IPS-11a (cell line): Measurements from ENCODE around the gene INPP5A.

Experiments
- H3K4me3 ChIP-seq: one replicate; pipeline ENCODE4 v1.5.1; 2013; ENCODE audit warnings: low read depth, low read length, control low read depth

Gene INPP5A

DNA sequence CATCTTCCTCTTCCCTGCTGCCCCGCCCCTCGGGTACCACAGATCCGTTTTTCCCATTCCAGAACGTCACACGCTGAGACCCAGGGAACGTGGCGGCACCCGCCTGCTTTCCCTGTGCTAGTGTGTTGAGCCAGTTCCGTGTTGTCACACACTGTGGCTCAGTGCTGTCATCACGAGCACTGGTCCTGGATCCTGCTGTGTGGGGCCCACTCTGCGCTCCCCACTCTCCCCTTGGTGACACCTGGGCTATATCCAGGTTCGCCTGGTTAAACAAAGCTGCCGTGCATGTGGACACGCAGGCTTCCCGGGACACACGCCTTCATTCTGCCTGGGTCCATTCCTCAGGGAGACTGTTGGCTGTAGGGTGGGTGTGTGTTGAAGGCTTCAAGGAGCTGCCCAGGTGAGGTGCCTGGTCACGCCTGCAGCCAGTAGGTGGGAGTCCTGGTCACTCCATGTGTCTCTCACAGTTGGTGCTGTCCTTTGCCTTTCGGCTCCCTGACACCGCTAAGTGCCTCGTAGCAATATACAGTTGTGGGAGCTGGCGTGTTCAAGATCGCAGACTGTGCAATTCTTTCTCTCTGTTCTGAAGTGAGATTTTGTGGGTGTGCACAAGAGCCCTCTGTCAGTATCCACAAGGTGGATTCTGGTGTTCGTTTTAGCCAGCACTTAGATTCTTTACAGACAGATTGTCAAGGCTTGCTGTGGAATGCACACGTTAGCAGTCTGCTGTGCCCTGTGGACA is 88.6 kb downstream of the INPP5A start:
- no peak overlapping the region for H3K4me3 ChIP-seq

DNA sequence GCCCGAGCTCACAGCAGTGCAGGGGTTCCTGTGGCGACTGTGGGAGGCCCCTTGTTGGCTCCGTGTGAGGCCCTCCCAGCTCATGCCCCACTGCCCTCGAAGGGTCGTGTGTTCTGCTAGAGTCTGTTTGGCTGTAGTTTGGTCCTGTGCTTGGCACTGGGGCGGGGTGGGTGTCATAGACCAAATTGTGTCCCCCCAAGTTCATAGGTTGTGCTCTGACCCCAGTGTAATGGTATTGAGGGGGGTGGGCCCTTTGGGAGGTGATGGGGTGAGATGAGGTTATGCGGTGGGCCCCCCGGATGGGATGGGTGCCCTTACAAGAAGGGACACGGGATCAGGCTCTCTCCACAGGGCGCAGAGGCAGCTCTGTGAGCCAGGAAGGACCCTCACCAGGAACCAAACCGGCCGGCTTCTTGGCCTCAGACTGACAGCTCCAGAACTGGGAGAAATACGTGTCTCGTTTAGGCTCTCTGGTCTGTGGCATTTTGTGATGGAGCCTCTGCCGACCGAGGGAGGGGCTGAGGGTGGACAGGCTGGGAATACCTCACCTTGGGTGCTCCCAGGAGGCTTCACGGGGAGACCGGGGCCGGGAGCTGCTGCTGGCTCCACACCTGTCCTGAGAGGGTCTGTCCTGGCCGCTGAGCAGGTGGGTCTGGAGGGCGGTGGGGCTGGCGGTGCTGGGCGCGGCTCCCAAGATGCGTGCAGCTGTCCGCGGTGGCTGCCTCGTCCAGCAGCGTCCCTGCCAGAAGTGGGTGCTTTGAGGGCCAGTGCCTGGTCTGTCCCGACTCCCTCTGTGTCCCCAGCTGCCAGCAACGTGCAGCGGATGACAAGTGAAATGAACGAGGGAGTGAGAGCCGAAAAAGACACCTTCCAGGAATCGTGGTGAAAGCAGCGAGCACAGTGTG is 89.4 kb downstream of the INPP5A start:
- no peak overlapping the region for H3K4me3 ChIP-seq

DNA sequence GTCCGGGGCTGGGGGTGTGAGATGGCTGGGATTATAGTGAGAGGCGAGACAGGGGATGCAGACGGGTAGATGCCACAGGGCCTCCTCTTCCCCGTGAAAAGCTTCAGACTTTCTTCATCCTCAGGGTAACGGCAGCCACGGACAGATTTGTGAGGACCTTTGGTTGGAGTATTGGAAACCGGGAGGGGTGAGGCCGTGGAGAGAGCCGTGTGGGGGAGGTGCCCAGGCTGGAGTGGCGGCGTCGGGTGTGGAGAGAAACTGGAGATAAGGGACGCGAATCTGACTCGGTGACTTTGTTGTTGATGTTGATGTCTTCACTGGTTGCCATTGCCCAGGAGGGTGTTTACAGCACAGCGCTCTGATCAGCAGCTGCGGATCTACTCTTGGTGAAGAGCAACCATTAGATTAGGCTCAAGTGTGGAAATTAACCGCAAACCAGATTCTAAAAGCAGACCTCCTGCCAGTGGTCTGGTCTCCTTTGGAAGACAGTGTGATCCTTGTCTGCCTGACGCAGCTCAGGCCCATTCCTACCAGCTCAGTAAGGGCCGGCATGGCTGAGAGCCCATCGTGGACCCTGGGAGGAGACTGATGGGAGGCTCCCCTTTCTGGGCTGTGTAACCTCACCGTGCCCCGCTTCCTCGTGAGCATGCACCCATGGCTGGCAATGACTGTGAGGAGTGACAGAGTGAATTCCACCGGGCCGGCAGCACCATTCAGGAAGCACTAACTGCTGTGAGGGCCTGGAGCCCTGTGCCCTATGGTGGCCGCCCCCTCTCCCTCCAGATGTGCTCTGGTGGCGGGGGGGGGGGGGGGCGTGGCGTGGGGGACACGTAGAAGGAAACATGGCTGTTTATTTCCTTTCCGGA is 90.3 kb downstream of the INPP5A start:
- H3K4me3 ChIP-seq: no peak overlapping the region

DNA sequence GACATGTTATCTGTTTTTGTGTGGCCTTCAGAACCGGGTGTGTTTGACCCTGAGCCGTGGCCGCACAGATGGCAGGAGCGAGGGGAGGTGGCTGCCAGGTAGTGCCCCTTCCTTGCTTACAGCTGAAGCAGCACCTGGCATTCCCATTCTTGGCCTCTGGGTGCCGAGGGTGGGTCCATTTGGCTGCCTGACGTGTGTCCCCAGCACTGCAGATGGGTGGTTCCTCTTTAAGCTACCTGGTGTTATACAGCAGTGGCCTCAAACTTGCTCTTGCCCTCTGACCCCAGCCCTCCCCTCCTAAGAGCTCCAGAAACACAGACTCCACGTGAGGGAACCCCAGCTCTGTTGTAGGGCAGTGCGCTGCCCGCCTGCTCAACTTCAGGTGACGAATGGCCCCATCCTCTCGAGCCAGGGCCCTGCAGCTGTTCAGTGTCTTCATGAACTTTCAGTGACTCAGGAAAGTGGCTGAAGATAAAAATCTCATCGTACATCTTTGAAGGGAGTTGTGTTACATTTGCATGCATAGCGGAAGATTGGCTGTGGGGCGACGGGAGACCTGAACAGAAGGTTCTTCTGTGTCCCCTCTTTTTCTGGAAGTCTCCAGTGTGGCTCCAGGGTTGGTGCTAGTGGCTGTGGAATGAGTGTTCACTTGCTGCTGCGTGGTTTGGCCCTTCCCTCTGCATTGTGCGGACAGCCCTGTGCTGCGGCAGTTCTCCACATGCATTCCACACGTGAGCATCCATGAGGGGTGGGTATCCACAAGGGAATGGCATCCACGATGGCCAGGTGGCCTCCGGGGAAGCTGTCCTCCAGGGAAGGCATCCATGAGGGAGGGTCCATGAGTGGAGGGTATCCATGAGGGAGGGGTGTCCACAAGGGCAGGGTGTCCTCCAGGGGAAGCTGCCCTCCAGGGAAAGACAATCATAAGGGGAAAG is 91.6 kb downstream of the INPP5A start:
- no peak overlapping the region for H3K4me3 ChIP-seq

DNA sequence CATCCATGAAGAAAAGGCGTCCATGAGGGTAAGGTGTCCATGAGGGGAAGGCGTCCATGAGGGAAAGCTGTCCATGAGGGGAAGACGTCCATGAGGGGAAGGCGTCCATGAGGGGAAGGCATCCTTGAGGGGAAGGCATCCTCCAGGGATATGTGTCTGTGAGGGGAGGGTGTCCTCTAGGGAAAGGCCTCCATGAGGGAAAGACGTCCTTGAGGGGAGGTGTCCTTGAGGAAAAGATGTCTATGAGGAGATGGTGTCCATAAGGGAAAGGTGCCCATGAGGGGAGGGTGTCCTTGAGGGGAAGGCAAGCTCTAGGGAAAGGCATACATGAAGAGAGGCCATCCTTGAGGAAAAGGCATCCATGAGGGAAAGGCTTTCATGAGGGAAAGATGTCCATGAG is 92.6 kb downstream of the INPP5A start:
- H3K4me3 ChIP-seq: no peak overlapping the region

DNA sequence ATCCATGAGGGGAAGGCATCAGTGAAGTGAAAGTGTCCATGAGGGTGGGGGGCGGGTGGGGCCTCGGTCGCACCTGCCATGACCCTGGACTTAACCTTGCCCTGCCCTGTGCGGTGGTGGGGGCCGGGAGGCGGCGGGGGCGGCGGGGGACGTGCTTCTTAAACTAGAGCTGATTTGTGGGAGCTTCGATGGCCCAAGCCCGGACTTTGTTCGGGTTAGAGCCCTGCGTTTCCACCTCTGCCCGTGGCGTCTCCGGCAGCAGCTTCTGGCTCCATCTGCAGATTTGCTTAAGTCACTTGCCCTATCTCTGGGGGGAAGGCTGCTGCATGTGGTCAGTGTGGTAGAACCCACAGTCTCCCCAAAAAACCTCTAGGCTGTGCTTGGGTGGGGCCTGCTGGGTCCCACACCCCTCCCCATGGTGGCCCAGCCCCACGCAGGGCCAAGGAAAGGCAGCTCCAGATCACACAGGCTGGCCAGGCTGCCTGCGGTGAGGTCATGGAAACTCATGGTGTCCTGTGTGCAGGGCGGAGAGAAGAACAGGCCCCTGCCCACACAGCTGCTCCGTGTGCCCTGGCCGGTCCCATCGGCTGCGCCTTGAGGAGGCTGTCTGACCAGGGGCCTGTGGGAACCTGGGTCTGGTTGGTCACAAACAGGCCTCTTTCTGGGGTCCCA is 93.2 kb downstream of the INPP5A start:
- H3K4me3 ChIP-seq: no peak overlapping the region

DNA sequence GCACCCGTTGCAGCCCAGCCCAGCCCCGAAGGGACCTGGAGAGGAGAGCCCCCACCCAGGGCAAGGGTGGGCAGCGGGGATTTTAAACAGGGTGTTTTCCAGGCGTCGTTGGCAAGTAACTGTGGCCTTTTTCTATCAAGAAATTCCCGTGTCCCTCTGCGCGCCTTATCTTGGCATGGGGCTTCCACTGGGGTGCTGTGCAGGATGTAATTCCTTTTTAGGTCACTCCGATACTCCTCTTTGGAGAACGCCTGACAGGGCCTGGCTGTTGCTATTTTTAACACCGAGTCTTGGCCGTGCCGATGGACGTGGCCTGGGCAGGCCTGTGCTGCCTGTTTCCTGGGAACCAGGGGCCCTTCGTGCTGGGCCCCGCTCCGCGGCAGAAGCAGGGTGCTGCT is 93.8 kb downstream of the INPP5A start:
- H3K4me3 ChIP-seq: no peak overlapping the region

DNA sequence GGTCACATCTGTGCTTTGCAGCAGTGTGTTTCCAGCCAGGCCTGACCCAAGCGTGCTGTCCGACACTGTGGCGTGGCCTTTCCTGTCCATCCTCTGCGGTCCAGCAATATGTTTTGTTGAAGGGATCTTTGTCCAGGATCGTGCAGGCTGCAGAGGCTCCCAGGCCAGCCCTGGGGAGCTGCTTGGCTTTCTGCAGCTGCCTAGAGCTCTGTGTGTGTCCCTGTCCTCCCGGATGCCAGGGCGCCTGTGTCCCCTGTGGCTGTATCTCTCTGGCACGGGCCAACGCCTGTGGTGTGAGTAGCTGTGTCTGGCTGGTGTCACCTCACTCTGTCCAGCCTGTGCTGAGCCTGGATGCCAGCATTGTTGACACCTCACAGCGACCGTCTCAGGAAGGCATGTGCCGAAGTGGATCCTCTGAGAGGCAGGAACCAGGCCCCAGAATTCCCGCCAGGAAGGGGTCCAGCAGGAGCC is 94.5 kb downstream of the INPP5A start:
- no peak overlapping the region for H3K4me3 ChIP-seq

DNA sequence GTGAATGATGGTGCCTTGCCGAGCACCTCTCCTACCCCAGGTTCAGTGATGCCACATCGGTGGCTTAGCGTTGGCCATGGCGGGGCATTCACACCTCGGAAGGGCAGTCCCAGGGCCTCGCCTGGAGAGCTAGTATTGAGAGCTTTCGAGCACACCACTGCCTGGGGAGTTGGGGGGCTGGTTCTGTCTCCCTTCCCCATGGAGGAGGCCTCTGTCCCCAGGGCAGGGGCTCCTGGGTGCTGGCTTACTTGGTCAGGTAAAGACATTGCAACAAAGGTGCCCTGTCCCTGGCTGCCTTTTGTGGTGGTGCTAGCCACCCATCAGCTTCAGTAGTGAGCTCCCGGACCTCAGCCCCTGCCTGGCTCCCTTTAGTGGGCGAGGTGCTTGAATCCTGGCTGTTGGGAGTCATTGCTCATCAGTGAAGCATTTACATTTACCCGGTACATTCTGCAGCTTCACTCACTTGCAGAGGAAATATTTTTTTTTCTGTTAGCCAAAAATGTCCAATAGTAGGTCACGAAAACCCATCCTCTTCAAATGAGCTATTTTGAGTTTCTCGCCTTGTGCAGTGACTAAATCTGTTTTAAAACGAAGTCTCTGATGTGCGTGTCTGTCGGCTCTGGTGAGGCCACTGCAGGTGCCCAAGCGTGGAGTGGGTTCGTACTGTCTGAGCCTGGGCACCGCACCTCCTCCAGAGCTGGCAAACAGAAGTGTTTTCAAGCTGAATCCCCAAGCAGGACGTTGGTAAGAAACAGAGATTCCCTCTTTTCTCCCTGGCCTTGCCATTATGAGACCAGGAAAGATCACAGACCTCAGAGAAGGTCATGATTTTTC is 95.5 kb downstream of the INPP5A start:
- no peak overlapping the region for H3K4me3 ChIP-seq

DNA sequence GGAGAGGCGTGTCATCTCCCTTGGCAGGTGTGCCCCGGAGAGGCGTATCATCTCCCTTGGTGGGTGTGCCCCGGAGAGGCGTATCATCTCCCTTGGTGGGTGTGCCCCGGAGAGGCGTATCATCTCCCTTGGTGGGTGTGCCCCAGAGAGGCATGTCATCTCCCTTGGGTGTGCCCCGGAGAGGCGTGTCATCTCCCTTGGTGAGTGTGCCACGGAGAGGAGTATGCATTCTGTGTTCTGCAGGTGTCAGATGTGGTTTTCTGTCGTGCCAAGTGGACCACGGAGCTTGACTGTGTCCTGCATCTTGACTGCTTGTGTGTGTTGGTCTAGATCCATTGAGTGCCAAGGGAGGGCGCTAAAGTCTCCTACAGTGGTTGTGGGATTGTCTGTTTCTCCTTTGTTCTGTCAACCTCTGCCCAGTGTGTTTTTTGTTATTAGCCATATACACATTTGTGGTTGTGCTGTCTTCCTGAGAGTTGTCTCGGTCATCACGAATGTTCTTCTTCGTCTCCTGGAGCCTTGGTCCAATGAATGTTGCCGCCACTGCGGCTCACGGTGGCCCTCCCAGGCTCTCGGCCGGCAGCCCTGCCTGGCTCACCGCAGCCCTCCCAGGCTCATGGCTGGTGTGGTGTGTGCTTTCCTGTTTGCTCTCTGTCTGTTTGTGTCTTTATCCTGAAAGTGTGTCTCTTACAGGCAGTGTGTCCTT is 96.8 kb downstream of the INPP5A start:
- no peak overlapping the region for H3K4me3 ChIP-seq

DNA sequence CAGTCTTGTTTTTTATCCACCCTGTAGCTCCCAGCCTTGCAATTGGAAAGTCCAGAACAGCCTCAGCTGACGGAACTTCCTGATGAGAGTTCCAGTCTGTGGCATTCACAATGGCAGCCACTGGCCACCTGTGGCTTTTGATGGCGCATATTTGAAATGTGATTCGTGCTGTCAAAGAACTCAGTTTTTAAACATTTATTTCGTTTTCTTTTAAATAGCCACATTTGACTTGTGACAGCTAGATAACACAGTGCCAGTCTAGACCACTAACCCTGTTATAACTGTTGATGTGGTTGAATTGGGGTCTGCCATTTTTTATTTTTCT is 97.3 kb downstream of the INPP5A start:
- H3K4me3 ChIP-seq: no peak overlapping the region

DNA sequence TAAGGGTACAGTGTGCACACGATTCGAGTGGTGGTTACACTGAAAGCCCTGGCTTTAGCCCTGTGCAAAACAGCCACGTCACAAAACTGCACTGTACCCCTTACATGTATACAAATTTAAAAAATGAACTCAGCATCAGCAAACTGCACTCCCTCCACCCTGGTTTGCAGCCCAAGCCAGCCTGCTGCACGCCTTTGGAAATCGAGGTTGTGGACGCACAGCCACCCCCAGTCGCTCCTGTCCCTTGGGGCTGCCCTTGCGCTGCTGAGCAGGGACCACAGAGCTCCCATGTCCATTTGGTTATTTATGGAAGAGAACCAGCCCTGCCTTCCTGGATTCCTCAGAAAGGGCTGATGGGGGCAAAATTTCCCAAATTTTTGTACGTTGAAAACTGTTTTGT is 98.8 kb downstream of the INPP5A start:
- no peak overlapping the region for H3K4me3 ChIP-seq

DNA sequence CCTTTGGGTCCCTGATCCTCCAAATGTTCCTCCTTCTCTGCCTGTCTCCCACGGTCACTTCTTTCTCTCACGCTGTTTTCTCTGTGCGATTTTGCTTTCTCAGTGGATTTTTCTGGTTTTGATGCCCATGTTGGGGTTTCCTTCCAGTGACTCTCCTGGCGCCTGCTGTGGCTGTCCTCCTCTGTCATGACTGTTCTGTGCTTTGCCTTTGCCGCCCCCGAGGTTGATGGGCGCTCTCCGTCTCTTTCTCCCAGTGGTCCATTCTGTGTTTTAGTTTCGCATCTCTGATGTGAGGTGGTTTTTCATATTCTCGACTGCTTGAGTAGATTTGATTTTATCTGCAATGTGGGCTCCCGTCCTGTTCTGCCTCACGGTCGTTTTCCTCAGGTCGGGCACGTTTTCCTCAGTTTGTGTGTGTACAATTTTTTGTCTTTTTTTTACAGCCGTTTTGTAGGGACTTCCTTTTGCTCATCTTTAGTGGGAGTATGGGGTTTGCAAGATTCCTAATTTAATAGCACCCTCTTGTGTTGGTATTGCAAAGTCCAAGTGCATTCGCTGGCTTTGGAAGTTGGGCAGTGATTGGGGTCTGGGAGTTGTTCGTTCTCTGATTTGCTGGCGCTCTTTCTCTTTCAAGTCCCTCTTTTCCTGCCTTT is 100.0 kb downstream of the INPP5A start:
- no peak overlapping the region for H3K4me3 ChIP-seq

DNA sequence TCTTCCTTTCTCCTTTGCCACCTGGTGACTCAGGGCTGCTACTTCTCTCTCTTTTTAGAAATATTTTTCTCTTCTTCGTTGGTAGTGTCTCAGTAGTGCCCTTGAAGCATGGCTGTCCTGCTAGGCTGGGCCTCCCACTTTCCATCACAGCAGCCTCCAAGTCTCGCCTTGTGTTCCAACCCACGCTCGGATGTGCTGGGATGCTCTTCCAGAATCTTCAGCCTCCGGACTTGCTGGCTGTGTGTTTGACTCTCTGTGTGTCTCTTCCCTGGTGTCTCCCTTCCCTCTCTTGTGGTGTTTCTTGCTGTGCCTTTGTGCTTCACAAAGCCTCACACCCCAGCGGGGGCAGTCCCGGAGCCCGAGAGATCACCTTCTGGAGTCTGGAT is 100.5 kb downstream of the INPP5A start:
- no peak overlapping the region for H3K4me3 ChIP-seq

DNA sequence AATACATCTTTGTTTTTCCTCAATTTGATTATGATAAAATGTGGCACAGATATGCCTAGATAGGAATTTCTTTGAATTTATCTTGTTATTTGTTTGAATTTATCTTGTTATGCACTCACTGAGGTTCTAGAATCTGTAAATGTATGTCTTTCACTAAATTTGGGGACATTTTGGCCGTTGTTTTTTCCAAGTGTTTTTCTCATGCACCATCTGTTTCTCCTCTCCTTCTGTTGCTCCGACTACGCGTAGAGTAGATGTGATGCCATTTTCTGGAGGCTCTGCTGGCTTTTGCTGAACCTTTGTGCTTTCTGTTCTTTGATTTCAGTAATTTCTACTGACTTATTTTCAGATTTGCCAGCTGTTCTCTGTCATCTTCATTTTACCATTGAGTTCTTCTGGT is 101.9 kb downstream of the INPP5A start:
- H3K4me3 ChIP-seq: no peak overlapping the region

DNA sequence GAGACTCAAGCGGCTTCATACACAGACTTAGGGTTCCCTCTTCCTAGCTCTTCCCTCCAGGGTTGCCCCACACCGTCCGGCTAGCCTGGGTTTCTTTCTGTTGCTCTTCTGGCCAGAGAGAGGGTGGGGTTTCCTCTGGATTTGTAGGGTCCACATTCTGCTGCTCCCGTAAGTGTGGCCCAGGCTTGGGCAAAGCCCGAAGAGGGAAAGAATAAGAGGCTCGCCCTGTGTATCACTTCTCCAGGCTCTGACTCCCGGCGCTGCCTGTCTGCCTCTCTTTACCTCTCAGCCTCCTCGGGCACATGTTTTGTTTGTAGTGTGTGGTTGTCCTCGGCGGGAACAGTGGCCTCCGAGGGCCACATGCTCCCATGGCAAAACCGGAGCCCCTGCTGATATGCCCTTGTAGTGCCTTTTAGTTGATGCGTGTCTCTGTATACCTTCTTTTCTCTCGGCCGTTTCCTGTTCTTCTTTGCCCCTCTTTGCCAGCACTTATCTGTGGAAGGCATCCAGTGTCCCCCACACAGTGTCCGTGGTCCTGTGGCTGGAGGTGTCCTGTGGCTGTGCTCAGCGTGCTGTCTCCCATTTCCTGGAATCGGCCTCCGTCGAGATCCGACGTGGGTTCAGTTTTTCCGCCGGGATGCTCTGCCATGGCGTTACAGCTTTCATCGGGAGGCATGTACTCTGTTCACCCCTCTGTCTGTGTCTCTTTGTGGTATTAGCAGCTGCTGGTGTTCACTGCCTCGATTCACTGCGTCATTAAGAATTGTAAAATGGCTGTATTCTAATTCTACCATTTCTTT is 102.9 kb downstream of the INPP5A start:
- H3K4me3 ChIP-seq: no peak overlapping the region

DNA sequence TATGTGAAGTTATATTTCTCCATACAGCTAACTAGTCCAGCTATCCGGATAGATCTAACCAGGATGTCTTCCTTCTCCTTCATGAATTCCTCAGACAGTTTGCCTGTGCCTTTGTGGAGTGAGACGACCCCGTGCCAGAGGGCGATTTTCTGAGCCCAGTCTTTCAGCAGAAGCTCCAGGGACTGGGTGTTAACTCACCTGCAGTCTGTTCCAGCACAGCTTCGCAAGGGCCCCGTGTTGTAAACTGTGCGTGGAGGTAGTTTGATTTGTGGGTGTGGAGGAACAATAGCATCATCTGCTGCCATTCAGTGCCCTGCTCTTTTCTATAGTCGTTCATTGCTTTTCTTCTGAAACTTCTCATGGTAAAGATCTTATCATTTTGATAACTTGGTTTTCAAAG is 103.8 kb downstream of the INPP5A start:
- no peak overlapping the region for H3K4me3 ChIP-seq
